Panc1 (cell line): ENCODE measurements around the gene HEG1. TPM values are rescaled to one million over a fixed set of nuclear protein-coding genes. Genes with fewer than 3 reads are reported as not detected.

Experiments
- ATAC-seq: fragments of 200-7000 bp; cut with Tn5 transposase; 2 replicates; pipeline ENCODE4 v1.9.1; 2020; ENCODE audit warnings: mild to moderate bottlenecking, moderate library complexity
- BruUV-seq: library from RNA; stranded (reverse); fragments of 400-500 nt; replicated peaks from 2 replicates; lab custom pipeline; 2021; lab: Mats Ljungman, UMichigan
- CTCF ChIA-PET: fragments of 300-600 bp; sonication (Branson Sonifier 250); formaldehyde crosslinking; loops from one replicate; lab custom pipeline; 2022; ENCODE audit warnings: antibody characterized with exemption; lab: Charles Lee
- POLR2A ChIA-PET: fragments of 300-600 bp; sonication (Branson Sonifier 250); formaldehyde crosslinking; loops from one replicate; lab custom pipeline; 2022; ENCODE audit warnings: antibody characterized with exemption; lab: Charles Lee
- DNase-seq: peaks from one replicate; pipeline ENCODE4 v3.0.0-alpha.2; 2010; ENCODE audit warnings: low read depth, low spot score
- H3K27ac ChIP-seq: 2 replicates; pipeline ENCODE4 v1.5.1; 2011; ENCODE audit warnings: mild to moderate bottlenecking, low read length, inconsistent platforms
- H3K27me3 ChIP-seq: fragments of 200-500 bp; sonication (Bioruptor generic); 2 replicates; pipeline ENCODE4 v1.6.0; 2014; ENCODE audit warnings: low read length, inconsistent platforms; ENCODE audit not compliant: control insufficient read depth, insufficient read depth
- H3K36me3 ChIP-seq: fragments of 200-500 bp; sonication (Bioruptor generic); 2 replicates; pipeline ENCODE4 v1.5.1; 2014; ENCODE audit warnings: inconsistent platforms, mild to moderate bottlenecking, low read length, moderate library complexity; ENCODE audit not compliant: control insufficient read depth, insufficient read depth
- H3K4me1 ChIP-seq: 2 replicates; pipeline ENCODE4 v1.5.1; 2011; ENCODE audit warnings: inconsistent platforms, mild to moderate bottlenecking, low read length, moderate library complexity; ENCODE audit not compliant: control insufficient read depth, insufficient read depth
- H3K4me3 ChIP-seq, 2 experiments: 2 replicates each; pipeline ENCODE4 v1.5.1; 2011 to 2012; ENCODE audit warnings: low read depth in 2 of 2, low read length in 2 of 2, mild to moderate bottlenecking in 2 of 2, inconsistent platforms in 1 of 2, moderate library complexity in 1 of 2
- H3K9me3 ChIP-seq: fragments of 200-500 bp; sonication (Bioruptor generic); 2 replicates; pipeline ENCODE4 v1.5.1; 2014; ENCODE audit warnings: low read depth, mild to moderate bottlenecking, inconsistent platforms, low read length, moderate library complexity; ENCODE audit not compliant: control insufficient read depth, insufficient read depth
- POLR2AphosphoS5 ChIP-seq: IDR thresholded peaks from 2 replicates; pipeline ENCODE4 v1.6.1; 2012; ENCODE audit warnings: mild to moderate bottlenecking, low read depth, low read length, moderate library complexity
- SIN3A ChIP-seq: IDR thresholded peaks from 2 replicates; pipeline ENCODE4 v1.6.1; 2012; ENCODE audit warnings: low read depth, mild to moderate bottlenecking, low read length, moderate library complexity, borderline replicate concordance; ENCODE audit not compliant: insufficient read depth
- TCF7L2 ChIP-seq: IDR thresholded peaks from 2 replicates; pipeline ENCODE4 v1.6.1; 2011; ENCODE audit warnings: mild to moderate bottlenecking, low read depth, low read length, inconsistent platforms
- in situ Hi-C: cut with HindIII; loops from 2 replicates; pipeline ENCODE4 v1.10.0; 2016; ENCODE audit warnings: low sequenced_read_pairs, low pct_unique_long_range_greater_than_20kb
- intact Hi-C: fragments of 100-400 bp; cut with micrococcal nuclease; formaldehyde crosslinking; loops from one replicate; pipeline ENCODE4 v1.10.0; 2022; ENCODE audit not compliant: unreplicated experiment
- total RNA-seq: library from RNA; stranded (reverse); gene quantifications from one replicate; pipeline ENCODE4 v1.2.1, GENCODE V29; 2021; ENCODE audit not compliant: unreplicated experiment
- TF ChIP-seq, protein P1 (sequence below): fragments of 450-650 bp; IDR thresholded peaks from 2 replicates; pipeline ENCODE4 v1.5.1; 2017; ENCODE audit warnings: mild to moderate bottlenecking
- TF ChIP-seq, protein P2 (sequence below), 2 experiments: IDR thresholded peaks; 2 replicates each; pipeline ENCODE4 v1.6.1; 2011 to 2012; ENCODE audit warnings: low read depth in 2 of 2, control low read depth in 1 of 2, low read length in 1 of 2, mild to moderate bottlenecking in 1 of 2, moderate library complexity in 1 of 2; ENCODE audit not compliant: insufficient read depth in 1 of 2

The HEG1 gene
- total RNA-seq, 1 experiment from 2014 or later, result 141 TPM

DNA sequence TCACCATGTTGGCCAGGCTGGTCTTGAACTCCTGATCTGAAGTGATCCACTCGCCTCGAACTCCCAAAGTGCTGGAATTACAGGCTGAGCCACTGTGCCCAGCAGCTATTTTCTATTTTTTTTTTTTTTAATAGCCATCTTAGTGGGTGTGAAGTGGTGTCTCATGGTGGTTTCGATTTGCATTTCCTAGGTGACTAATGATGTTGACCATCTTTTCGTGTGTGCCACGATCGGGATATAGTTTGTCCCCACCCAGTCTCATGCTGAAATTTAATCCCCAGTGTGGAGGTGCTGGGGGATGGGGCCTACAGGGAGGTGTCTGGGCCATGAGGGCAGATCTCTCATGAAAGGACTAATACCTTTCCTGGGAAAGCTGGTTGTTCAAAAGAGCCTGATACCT, 79.4 kb downstream of the HEG1 start:
- H3K4me3 ChIP-seq, result no peak overlapping the region
- TF ChIP-seq POLR2AphosphoS5, result no peak
- TF ChIP-seq, protein P1, sequence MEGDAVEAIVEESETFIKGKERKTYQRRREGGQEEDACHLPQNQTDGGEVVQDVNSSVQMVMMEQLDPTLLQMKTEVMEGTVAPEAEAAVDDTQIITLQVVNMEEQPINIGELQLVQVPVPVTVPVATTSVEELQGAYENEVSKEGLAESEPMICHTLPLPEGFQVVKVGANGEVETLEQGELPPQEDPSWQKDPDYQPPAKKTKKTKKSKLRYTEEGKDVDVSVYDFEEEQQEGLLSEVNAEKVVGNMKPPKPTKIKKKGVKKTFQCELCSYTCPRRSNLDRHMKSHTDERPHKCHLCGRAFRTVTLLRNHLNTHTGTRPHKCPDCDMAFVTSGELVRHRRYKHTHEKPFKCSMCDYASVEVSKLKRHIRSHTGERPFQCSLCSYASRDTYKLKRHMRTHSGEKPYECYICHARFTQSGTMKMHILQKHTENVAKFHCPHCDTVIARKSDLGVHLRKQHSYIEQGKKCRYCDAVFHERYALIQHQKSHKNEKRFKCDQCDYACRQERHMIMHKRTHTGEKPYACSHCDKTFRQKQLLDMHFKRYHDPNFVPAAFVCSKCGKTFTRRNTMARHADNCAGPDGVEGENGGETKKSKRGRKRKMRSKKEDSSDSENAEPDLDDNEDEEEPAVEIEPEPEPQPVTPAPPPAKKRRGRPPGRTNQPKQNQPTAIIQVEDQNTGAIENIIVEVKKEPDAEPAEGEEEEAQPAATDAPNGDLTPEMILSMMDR, result no peak
- TF ChIP-seq, protein P2, sequence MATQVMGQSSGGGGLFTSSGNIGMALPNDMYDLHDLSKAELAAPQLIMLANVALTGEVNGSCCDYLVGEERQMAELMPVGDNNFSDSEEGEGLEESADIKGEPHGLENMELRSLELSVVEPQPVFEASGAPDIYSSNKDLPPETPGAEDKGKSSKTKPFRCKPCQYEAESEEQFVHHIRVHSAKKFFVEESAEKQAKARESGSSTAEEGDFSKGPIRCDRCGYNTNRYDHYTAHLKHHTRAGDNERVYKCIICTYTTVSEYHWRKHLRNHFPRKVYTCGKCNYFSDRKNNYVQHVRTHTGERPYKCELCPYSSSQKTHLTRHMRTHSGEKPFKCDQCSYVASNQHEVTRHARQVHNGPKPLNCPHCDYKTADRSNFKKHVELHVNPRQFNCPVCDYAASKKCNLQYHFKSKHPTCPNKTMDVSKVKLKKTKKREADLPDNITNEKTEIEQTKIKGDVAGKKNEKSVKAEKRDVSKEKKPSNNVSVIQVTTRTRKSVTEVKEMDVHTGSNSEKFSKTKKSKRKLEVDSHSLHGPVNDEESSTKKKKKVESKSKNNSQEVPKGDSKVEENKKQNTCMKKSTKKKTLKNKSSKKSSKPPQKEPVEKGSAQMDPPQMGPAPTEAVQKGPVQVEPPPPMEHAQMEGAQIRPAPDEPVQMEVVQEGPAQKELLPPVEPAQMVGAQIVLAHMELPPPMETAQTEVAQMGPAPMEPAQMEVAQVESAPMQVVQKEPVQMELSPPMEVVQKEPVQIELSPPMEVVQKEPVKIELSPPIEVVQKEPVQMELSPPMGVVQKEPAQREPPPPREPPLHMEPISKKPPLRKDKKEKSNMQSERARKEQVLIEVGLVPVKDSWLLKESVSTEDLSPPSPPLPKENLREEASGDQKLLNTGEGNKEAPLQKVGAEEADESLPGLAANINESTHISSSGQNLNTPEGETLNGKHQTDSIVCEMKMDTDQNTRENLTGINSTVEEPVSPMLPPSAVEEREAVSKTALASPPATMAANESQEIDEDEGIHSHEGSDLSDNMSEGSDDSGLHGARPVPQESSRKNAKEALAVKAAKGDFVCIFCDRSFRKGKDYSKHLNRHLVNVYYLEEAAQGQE (IDR thresholded peaks at IDR 0.05; ENCODE audit: insufficient read depth in 1 of 2, low read depth in 2 of 2, low read length in 1 of 2), result no peak
- TF ChIP-seq SIN3A, result no peak
- no peak for TF ChIP-seq TCF7L2
- no peaks in the 10 kb centered on the region for H3K4me1 ChIP-seq
- no peak for ATAC-seq
- H3K27me3 ChIP-seq, result no peaks in the 10 kb centered on the region
- H3K27ac ChIP-seq, result no peak overlapping the region
- in situ Hi-C loops (no loop called here), intact Hi-C loops (no loop called here)
- H3K36me3 ChIP-seq, result peaks cover 3% of the 10 kb centered on the region; the same call in 1 of the 2 replicates
- BruUV-seq, result no TSS peak
- no peaks in the 10 kb centered on the region for H3K9me3 ChIP-seq
- no peak for DNase-seq
- POLR2A ChIA-PET, result no interaction called here
- CTCF ChIA-PET, result no interaction called here

DNA sequence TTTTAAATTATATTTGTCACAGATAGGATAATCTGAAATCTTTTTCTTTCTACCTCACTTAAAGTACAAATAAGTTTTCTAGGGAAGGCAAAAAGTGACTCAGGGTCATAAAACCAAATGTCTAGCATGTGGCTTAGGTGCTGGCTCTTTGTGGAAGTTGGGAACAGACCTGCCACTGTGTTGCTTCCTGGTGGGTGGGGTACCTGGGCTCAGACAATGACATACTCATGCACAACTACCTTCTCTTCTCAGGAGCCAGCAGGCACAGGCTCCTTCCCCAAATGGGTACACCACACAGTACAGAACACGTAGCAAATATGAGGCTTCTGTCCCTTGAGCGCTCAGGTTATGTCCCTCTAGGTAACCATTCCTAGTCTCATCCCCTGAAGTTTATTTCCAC, 81.1 kb downstream of the HEG1 start:
- BruUV-seq, result no TSS peak
- no peak overlapping the region for H3K4me3 ChIP-seq
- no peak overlapping the region for H3K27ac ChIP-seq
- H3K27me3 ChIP-seq, result no peaks in the 10 kb centered on the region
- no peaks in the 10 kb centered on the region for H3K4me1 ChIP-seq
- no peak for DNase-seq
- ChIA-PET CTCF (no interaction called here), POLR2A (no interaction called here)
- TF ChIP-seq, protein P2 (IDR thresholded peaks at IDR 0.05; ENCODE audit: insufficient read depth in 1 of 2, low read depth in 2 of 2, low read length in 1 of 2), result no peak
- TF ChIP-seq, protein P1, result no peak
- TF ChIP-seq POLR2AphosphoS5 (no peak), SIN3A (no peak), TCF7L2 (no peak)
- H3K36me3 ChIP-seq, result peaks cover 3% of the 10 kb centered on the region; the same call in 1 of the 2 replicates
- H3K9me3 ChIP-seq, result no peaks in the 10 kb centered on the region
- in situ Hi-C loops (no loop called here), intact Hi-C loops (no loop called here)
- ATAC-seq, result no peak
